ENCODE data around the gene LRRN2. TPM values are rescaled to one million over a fixed set of nuclear protein-coding genes. Genes with fewer than 3 reads are reported as not detected.

LRRN2 gene
- total and polyA plus RNA-seq, 2 donors (not counting 3 experiments of a cell fraction or from before 2014, with no cell fraction given) = not detected

GRCh38 chr1:204660509-204660908 lies 25.0 kb downstream of the LRRN2 start:
- no peak for TF ChIP-seq MYC (IDR thresholded peaks at IDR 0.05; ENCODE audit: low read depth, low read length)
- TF ChIP-seq JUN (IDR thresholded peaks at IDR 0.05; ENCODE audit: borderline replicate concordance, insufficient read depth, insufficient read length, low read depth) = no peak
- TF ChIP-seq CTCF (IDR thresholded peaks at IDR 0.05; ENCODE audit: extremely low read depth in 1 of 2, insufficient read depth in 1 of 2, low read depth in 1 of 2, low read length in 2 of 2) = no peak
- TF ChIP-seq MAX (IDR thresholded peaks at IDR 0.05; ENCODE audit: insufficient read depth, insufficient read length) = no peak
- TF ChIP-seq FOS (IDR thresholded peaks at IDR 0.05; ENCODE audit: borderline replicate concordance, insufficient read depth, low read length) = no peak
- TF ChIP-seq EZH2 (IDR thresholded peaks at IDR 0.05; ENCODE audit: borderline replicate concordance, low read depth, low read length, severe bottlenecking) = no peak
- no peak for TF ChIP-seq POLR2AphosphoS5 (IDR thresholded peaks at IDR 0.05; ENCODE audit: insufficient read depth, low read depth, low read length)
- no peak for TF ChIP-seq POLR2A (IDR thresholded peaks at IDR 0.05; ENCODE audit: low read depth, low read length)
- TF ChIP-seq GATA2 (IDR thresholded peaks at IDR 0.05; ENCODE audit: insufficient read depth, insufficient read length, low read depth, low read length) = no peak
- BruUV-seq (replicated peaks) = no TSS peak
- Histone ChIP-seq H3K9me3 (replicated peaks; ENCODE audit: control insufficient read depth, insufficient read depth, low read length) (no peaks in the 10 kb centered on the region), H4K20me1 (replicated peaks; ENCODE audit: control insufficient read depth, extremely low read depth, insufficient read depth, low read length) (no peaks in the 10 kb centered on the region), H3K27ac (ENCODE audit: insufficient read depth, low read depth, low read length) (no peak overlapping the region), H3K27me3 (ENCODE audit: control insufficient read depth in 2 of 2, insufficient read depth in 2 of 2, low read length in 2 of 2) (peaks cover 0 to 5% of the 10 kb centered on the region in 2 experiments), H3K36me3 (ENCODE audit: control insufficient read depth in 2 of 2, extremely low read depth in 1 of 2, insufficient read depth in 2 of 2, low read length in 2 of 2) (no peaks in the 10 kb centered on the region), H2AFZ (ENCODE audit: low read depth, low read length) (no peak overlapping the region), H3K9me1 (replicated peaks; ENCODE audit: control insufficient read depth, extremely low read depth, insufficient read depth, low read length) (no peaks in the 10 kb centered on the region), H3K4me3 (replicated peaks in 1 of 3; ENCODE audit: insufficient read depth in 1 of 3, low read depth in 1 of 3, low read length in 3 of 3) (no peak overlapping the region), H3K9ac (replicated peaks; ENCODE audit: extremely low read depth, insufficient read depth, low read length) (no peak overlapping the region), H3K79me2 (ENCODE audit: control insufficient read depth, insufficient read depth, low read length) (no peaks in the 10 kb centered on the region), H3K4me1 (ENCODE audit: control insufficient read depth, extremely low read depth, insufficient read depth, low read length) (no peaks in the 10 kb centered on the region), H3K4me2 (ENCODE audit: insufficient read depth, low read length) (no peak overlapping the region)
- intact Hi-C loops (cut with micrococcal nuclease) = no loop called here
- POLR2A ChIA-PET = no interaction called here
- DNase-seq (ENCODE audit: low read depth, low spot score) = no peak
- FAIRE-seq = no peak
- CTCF ChIA-PET = no interaction called here
- dilution Hi-C loops (cut with MboI; ENCODE audit: extremely low pct_ligation_motif_present, low sequenced_read_pairs) = no loop called here
